ENCODE measurements around the gene ZNF429. TPM values are rescaled to one million over a fixed set of nuclear protein-coding genes. Genes with fewer than 3 reads are reported as not detected.
"Not testable (repeated sequence)": the region's sequence is repeated elsewhere in the genome, so short reads cannot be mapped to it uniquely, and the experiment has no call there.

Gene ZNF429
- total RNA-seq, 1 donor from 2014 or later: 10.8 TPM

DNA sequence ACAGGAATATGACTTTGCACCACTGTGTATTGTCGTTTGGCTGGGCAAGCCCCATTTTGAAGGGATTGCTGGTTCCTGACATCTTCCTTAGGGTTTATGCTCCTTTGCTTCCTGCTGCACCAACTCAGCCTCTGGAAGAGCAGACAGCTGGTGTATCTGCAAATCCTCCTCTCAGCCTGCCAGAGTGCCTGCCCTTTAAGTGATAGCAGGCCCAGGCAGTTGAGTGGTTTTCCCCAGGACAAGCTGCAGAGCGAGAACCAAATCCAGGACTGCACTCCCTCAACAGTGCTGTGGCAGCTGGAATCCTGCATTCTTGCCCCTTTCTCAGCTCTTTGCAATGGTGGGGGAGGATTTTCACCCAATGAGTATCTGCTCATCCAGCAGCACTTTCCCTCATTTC lies 85.5 kb downstream of the ZNF429 start:
- no peak for DNase-seq (ENCODE audit: low read depth)

DNA sequence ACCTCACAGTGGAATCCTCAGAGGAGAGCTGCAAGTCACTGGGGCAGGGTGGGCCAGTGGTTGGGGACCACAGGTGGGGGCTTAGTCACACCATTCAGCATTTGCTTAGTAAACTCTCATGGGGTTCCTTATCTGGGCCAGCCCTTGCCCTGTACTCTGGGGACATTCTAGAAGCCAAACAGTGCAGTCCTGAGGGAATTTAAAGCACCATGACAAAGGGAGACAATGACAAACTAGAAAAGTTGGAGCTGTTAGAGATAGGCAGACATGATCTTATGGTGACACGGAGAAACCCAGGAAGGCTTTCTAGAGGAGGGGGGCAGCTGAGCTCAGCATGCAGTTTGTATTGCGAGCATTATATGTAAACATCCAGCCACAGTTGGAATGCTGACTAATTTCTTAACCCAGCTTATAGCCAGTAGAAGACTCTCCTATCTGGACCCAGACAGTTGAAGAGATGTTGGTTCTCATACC lies 87.6 kb downstream of the ZNF429 start:
- DNase-seq (ENCODE audit: low read depth): no peak

- DNase-seq (ENCODE audit: low read depth): no peak
These were observed 88.1 kb downstream of the ZNF429 start for GRCh38 chr19:21593502-21593901.

- DNase-seq (ENCODE audit: low read depth): no peak
These were observed 88.8 kb downstream of the ZNF429 start for GRCh38 chr19:21593934-21594820.

DNA sequence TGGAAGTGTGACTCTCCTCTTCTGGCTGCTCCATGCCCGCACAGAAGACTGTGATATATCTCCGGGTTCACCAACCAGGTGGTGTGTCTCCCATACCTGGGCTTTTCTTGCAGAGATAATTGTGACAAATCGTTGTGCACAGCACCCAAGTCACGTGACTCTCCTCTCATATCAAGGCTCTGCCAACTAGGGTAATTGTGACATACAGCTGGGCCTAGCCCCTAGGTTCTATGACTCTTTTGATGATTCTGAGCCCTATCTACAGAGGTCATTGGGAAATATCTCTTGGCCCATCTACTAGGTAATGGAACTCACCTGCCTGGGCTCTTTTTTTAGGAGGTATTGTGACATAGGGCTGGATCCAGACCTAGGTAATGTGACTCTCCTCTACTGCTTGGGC lies 89.8 kb downstream of the ZNF429 start:
- DNase-seq (ENCODE audit: low read depth): no peak

GRCh38 chr19:21602082-21602658 lies 96.8 kb downstream of the ZNF429 start:
- no peak for DNase-seq (ENCODE audit: low read depth)

DNA sequence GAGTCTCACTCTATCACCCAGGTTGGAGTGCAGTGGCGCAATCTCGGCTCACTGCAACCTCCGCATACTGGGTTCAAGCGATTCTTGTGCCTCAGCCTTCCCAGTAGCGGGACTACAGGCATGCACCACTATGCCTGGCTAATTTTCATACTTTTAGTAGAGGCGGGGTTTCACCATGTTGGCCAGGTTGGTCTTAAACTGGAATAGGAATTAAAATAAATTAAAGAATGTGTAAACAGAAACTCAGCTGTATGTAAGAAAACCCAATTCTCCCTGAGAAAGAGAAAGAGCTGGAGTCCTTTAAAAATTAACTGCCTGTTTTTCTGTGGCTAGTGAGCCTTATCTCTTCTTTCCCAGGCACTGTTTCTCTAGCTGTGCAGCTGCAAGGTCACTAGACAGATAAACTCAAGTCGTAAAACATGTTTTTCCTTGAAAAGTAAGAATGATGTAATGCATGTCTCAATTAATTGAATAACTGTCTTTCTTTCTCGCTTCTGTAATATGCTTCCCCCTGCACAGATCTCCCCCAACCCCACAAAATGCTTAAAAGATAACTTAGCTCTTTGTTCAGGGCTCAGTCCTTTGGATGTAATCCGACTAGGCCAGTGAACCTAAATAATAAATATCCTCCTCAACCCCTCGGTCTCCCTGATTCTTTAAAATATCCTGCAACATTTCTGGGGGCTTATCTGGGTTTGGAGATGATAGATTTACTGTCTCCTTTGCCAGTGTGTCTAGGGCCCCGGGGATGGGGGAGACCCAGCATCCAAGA lies 97.4 kb downstream of the ZNF429 start:
- DNase-seq (ENCODE audit: low read depth): not testable (repeated sequence)

DNA sequence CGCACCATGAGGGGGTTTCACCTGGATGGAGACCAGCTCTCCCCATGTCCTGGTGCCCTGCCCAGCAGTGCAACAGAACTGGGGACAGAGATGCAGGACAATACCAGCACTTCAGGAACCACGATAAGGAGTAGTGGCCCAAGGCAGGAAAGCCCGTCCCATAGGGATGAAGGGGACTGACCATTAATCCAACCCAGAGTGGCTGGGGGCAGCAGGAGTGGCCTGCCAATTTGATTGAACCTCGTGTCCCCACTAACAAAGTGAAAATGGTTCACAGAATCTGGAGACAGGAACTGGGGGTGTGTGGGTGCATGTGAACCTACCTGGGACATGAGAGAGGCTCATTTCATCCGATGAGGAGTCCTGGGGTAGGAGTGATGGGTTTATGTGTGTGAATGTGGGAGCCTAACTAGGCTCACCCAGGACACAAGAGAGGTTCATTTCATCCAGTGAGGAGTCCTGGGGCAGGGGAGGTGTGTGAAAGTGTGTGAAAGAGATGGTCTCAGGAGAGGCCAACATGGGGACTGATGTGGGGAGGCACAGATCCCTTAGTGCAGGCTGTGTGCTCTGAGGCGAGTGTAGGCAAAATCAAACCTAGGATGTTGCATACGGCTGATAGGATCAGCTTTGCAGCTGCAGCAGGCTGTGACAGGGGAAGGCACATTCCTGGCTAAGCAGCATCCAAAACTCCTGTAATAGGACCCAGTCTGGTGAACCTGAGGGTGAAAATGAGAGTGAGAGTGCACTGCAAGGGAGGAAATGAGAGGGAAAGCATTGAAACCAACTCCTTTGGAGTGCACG lies 98.2 kb downstream of the ZNF429 start:
- DNase-seq (ENCODE audit: low read depth): no peak

DNA sequence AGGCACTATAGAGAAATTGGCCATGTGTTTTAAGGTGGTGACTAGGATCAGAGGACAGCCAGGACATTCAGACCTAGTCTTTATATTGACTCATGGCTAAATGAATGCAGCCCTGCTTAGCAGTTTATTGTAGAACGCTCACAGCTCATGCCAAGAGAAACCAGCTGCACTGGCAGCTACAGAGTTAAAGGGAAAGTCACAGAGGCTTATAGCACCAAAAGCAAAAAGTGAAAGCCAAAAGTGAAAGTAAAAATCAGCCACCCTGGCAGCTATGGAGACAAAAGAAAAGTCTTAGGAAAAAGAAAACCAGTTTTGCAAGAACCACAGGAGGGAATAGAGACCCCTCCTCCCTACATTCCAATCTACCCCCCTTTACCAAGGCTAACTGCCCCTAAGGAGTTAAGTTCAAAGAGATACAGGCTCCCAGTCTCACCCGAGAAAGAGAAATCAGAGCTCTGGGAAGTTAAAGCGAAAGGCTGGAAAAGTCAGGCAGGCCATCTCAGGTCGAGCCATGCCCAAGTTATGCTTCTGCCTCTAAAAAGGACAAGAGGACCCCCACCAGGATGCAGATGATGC lies 99.0 kb downstream of the ZNF429 start:
- peak; percentile 30 for DNase-seq (ENCODE audit: low read depth)

Other genes with a start within 250 kb of the ZNF429 start
- gene ZNF708, start 176.2 kb upstream of the ZNF429 start, total RNA-seq: 5.4 and 14.7 TPM in 2 replicates
- 5.4 and 7.4 TPM in 2 replicates for gene ZNF738, start 146.6 kb upstream of the ZNF429 start, total RNA-seq
- 4.9 and 26.2 TPM in 2 replicates for gene ZNF493, start 108.5 kb upstream of the ZNF429 start, total RNA-seq

Measured in renal cortical epithelial cell (primary cell).